ENCODE measurements around the gene HEY2. TPM values are rescaled to one million over a fixed set of nuclear protein-coding genes. Genes with fewer than 3 reads are reported as not detected.

The HEY2 gene
- total and polyA plus RNA-seq, 2 donors (not counting 1 experiment from before 2014, with no cell fraction given) = 0.12 TPM; not detected in 1

DNA sequence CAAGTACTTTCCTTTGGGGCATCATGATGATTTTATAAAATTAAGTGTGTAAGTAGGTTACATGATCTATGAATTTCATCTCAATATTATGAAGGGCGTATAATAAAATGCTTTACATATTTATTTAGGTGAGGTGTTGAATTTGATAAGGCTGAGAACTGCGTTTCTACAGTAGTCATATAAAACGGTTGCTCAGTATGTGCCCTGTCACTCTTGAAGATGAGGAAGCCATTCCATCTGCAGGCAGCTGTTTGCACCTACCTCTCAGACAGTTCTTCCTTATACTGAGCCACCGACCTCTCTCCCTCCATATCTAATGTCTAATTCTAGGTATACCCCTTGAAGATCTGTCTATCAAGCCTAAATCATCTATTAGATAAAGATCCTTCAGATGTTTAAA is 57.4 kb downstream of the HEY2 start:
- H3K27ac Mint-ChIP-seq = no peak overlapping the region
- Histone ChIP-seq H3K9ac (ENCODE audit: low read length) (no peak overlapping the region), H3K27me3 (replicated peaks in 1 of 4; ENCODE audit: control extremely low read depth in 1 of 4, control insufficient read depth in 3 of 4, insufficient read depth in 4 of 4, low read length in 3 of 4) (no peaks in the 10 kb centered on the region), H3K4me3 (ENCODE audit: control extremely low read depth in 1 of 5, extremely low read depth in 1 of 5, insufficient read depth in 1 of 5, low read depth in 2 of 5, low read length in 4 of 5) (no peak overlapping the region), H3K9me3 (ENCODE audit: control extremely low read depth in 1 of 3, control insufficient read depth in 2 of 3, insufficient read depth in 1 of 3, low read length in 2 of 3) (no peaks in the 10 kb centered on the region), H4K20me1 (ENCODE audit: control insufficient read depth, insufficient read depth, low read length, poor library complexity, severe bottlenecking) (no peaks in the 10 kb centered on the region), H2AFZ (ENCODE audit: insufficient read depth, low read depth, low read length, poor library complexity, severe bottlenecking) (no peak overlapping the region), H3K79me2 (ENCODE audit: control insufficient read depth, insufficient read depth, low read length) (peaks cover 51% of the 10 kb centered on the region), H3K4me2 (replicated peaks; ENCODE audit: low read depth, low read length, poor library complexity, severe bottlenecking) (no peak overlapping the region), H3K27ac (ENCODE audit: low read length in 2 of 2) (no peak overlapping the region), H3K36me3 (replicated peaks in 1 of 2; ENCODE audit: control extremely low read depth in 1 of 2, control insufficient read depth in 1 of 2, extremely low read depth in 1 of 2, insufficient read depth in 2 of 2, low read length in 1 of 2) (no peaks in the 10 kb centered on the region), H3K4me1 (ENCODE audit: control insufficient read depth in 2 of 2, insufficient read depth in 2 of 2, low read length in 2 of 2) (peaks cover 13 to 61% of the 10 kb centered on the region in 2 donors)
- peaks cover 72% of the 10 kb centered on the region for H3K4me1 Mint-ChIP-seq
- TF ChIP-seq EZH2 (IDR thresholded peaks at IDR 0.05; ENCODE audit: borderline replicate concordance, insufficient read depth, low read depth, low read length, poor library complexity, severe bottlenecking) (no peak), CTCF (IDR thresholded peaks at IDR 0.05) (no peak)
- no peak overlapping the region for H3K4me3 Mint-ChIP-seq
- intact Hi-C loops (cut with micrococcal nuclease) = no loop called here
- POLR2A ChIA-PET = no interaction called here
- DNase-seq = no peak
- ATAC-seq (ENCODE audit: low read depth) = no peak
- H3K9me3 Mint-ChIP-seq (ENCODE audit: insufficient read depth) = no peaks in the 10 kb centered on the region
- 27% methylated on average over 2 of the region's 4 CpGs for WGBS (ENCODE audit: insufficient coverage)
- CTCF ChIA-PET = interaction anchor here (2.3 kb wide), 1 partner anchor 15 kb away, joined by 6 read pairs; no protein-coding TSS in a partner anchor
- H3K27me3 Mint-ChIP-seq = no peaks in the 10 kb centered on the region

GRCh38 chr6:125807293-125807692 is 57.9 kb downstream of the HEY2 start:
- Histone ChIP-seq H3K9me3 (ENCODE audit: control extremely low read depth in 1 of 3, control insufficient read depth in 2 of 3, insufficient read depth in 1 of 3, low read length in 2 of 3) (no peaks in the 10 kb centered on the region), H3K27ac (ENCODE audit: low read length in 2 of 2) (no peak overlapping the region), H3K36me3 (replicated peaks in 1 of 2; ENCODE audit: control extremely low read depth in 1 of 2, control insufficient read depth in 1 of 2, extremely low read depth in 1 of 2, insufficient read depth in 2 of 2, low read length in 1 of 2) (no peaks in the 10 kb centered on the region), H3K27me3 (replicated peaks in 1 of 4; ENCODE audit: control extremely low read depth in 1 of 4, control insufficient read depth in 3 of 4, insufficient read depth in 4 of 4, low read length in 3 of 4) (no peaks in the 10 kb centered on the region), H3K4me1 (ENCODE audit: control insufficient read depth in 2 of 2, insufficient read depth in 2 of 2, low read length in 2 of 2) (peaks cover 14 to 65% of the 10 kb centered on the region in 2 donors), H3K4me3 (ENCODE audit: control extremely low read depth in 1 of 5, extremely low read depth in 1 of 5, insufficient read depth in 1 of 5, low read depth in 2 of 5, low read length in 4 of 5) (no peak overlapping the region), H3K9ac (ENCODE audit: low read length) (no peak overlapping the region), H3K4me2 (replicated peaks; ENCODE audit: low read depth, low read length, poor library complexity, severe bottlenecking) (no peak overlapping the region), H4K20me1 (ENCODE audit: control insufficient read depth, insufficient read depth, low read length, poor library complexity, severe bottlenecking) (no peaks in the 10 kb centered on the region), H3K79me2 (ENCODE audit: control insufficient read depth, insufficient read depth, low read length) (peaks cover 49% of the 10 kb centered on the region), H2AFZ (ENCODE audit: insufficient read depth, low read depth, low read length, poor library complexity, severe bottlenecking) (no peak overlapping the region)
- POLR2A ChIA-PET = no interaction called here
- no peak overlapping the region for H3K27ac Mint-ChIP-seq
- TF ChIP-seq CTCF (IDR thresholded peaks at IDR 0.05) = no peak
- no peak for TF ChIP-seq EZH2 (IDR thresholded peaks at IDR 0.05; ENCODE audit: borderline replicate concordance, insufficient read depth, low read depth, low read length, poor library complexity, severe bottlenecking)
- no peaks in the 10 kb centered on the region for H3K9me3 Mint-ChIP-seq (ENCODE audit: insufficient read depth)
- ATAC-seq (ENCODE audit: low read depth) = no peak
- intact Hi-C loops (cut with micrococcal nuclease) = no loop called here
- no peaks in the 10 kb centered on the region for H3K27me3 Mint-ChIP-seq
- no peak overlapping the region for H3K4me3 Mint-ChIP-seq
- CTCF ChIA-PET = interaction anchor here (2.3 kb wide), 1 partner anchor 15 kb away, joined by 6 read pairs; no protein-coding TSS in a partner anchor
- no CpG with 5 or more reads among the region's 4 CpGs for WGBS (ENCODE audit: insufficient coverage)
- H3K4me1 Mint-ChIP-seq = peaks cover 77% of the 10 kb centered on the region
- no peak for DNase-seq
